ENCODE data around the gene SMG6.

The SMG6 gene

DNA sequence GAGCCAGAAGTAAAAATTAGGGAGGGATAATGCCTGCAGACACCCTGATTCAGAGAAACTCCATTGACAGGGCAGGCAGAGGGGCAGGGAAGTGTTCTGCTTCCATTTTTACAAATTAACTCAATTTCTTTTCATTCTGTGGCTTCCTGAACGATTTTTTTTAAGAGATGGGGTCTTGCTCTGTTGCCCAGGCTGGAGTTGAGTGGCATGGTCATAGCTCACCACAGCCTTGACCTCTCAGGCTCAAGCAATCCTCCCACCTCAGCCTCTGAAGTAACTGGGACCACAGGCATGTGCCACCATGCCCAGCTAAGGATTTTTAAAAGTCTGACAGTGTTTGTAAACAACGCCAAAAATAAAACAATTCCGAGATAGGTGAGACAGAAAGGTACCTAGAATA, 99.8 kb downstream of the SMG6 start:
- ChIA-PET CTCF (interaction anchor here (0.9 kb wide), 2 partner anchors 41 to 206 kb away, joined by 3 to 4 read pairs; no protein-coding TSS in a partner anchor), POLR2A (no interaction called here)
- peaks cover 4 to 8% of the 10 kb centered on the region in 2 experiments; a peak in 2 of 3 replicates for H3K36me3 ChIP-seq (ENCODE audit: control insufficient read depth in 2 of 2, insufficient read depth in 1 of 2, low read length in 2 of 2)
- no peak overlapping the region for H3K4me3 ChIP-seq (ENCODE audit: low read depth, low read length)
- H3K27ac ChIP-seq (ENCODE audit: extremely low read depth, low read depth, low read length), result no peak overlapping the region
- H3K9me3 ChIP-seq (ENCODE audit: control insufficient read depth, insufficient read depth, low read depth, low read length), result no peaks in the 10 kb centered on the region
- TF ChIP-seq ZBTB8A (tag by site-specific recombination; IDR thresholded peaks at IDR 0.05) (no peak), YY1 (tag by site-specific recombination; IDR thresholded peaks at IDR 0.05) (no peak), KLF8 (tag by site-specific recombination; IDR thresholded peaks at IDR 0.05) (no peak), SCRT2 (tag by site-specific recombination; IDR thresholded peaks at IDR 0.05) (no peak), ZNF121 (tag by site-specific recombination; IDR thresholded peaks at IDR 0.05) (peak; percentile 70; the same call in 1 of the 2 replicates)
- peaks cover 4% of the 10 kb centered on the region; the same call in 1 of the 2 replicates for H3K4me1 ChIP-seq (ENCODE audit: control insufficient read depth, insufficient read depth, low read length)

DNA sequence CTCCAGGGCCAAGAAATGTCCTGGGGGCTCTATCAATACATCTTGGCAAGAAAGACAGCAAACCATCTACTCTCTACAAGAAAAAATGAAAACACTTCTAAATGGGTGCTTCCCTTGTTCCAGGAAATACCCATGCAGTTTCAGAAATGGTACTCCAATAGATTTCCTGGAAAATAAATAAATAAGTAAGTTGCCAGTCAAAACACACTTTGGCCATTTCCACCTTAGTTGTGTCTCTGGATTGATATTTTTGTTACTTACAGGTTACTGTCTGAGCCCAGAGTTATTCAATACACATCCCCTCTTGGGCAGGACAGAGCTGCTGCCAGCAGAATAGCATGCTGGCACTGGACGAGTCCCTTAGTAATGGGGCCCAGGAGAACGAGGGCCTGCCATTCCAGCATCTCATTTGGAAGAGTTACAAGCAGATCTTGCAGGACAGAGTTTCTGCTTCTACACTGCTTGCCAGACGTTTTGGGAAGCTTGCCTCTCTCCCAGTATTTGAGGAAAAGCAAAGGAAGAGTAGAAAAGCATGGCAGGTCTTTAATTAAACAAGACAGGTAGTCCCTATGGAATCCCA, 100.5 kb downstream of the SMG6 start:
- TF ChIP-seq ZNF48 (tag by site-specific recombination; IDR thresholded peaks at IDR 0.05) (no peak), ZNF404 (tag by site-specific recombination; IDR thresholded peaks at IDR 0.05) (no peak), TRIM28 (IDR thresholded peaks at IDR 0.05; ENCODE audit: borderline replicate concordance, low read length) (no peak), ZNF175 (tag by site-specific recombination; IDR thresholded peaks at IDR 0.05) (no peak), ZNF211 (tag by site-specific recombination; IDR thresholded peaks at IDR 0.05; ENCODE audit: low read depth) (no peak), ZNF239 (tag by site-specific recombination; IDR thresholded peaks at IDR 0.05) (no peak), ZNF560 (tag by site-specific recombination; IDR thresholded peaks at IDR 0.05; ENCODE audit: borderline replicate concordance) (no peak), ZNF600 (tag by site-specific recombination; IDR thresholded peaks at IDR 0.05) (no peak), SETDB1 (IDR thresholded peaks at IDR 0.05; ENCODE audit: insufficient read length, low read length) (no peak), ZNF549 (tag by site-specific recombination; IDR thresholded peaks at IDR 0.05) (no peak), ZNF335 (tag by site-specific recombination; conservative IDR thresholded peaks at IDR 0.05) (no peak), ZNF132 (tag by site-specific recombination; IDR thresholded peaks at IDR 0.05; ENCODE audit: borderline replicate concordance) (no peak), ZNF133 (tag by site-specific recombination; IDR thresholded peaks at IDR 0.05) (no peak), HOXD13 (CRISPR knock-in tag; IDR thresholded peaks at IDR 0.05; ENCODE audit: borderline replicate concordance) (no peak), ZNF292 (tag by site-specific recombination; IDR thresholded peaks at IDR 0.05; ENCODE audit: borderline replicate concordance, low read depth) (no peak)
- TF ChIP-seq, protein P1, sequence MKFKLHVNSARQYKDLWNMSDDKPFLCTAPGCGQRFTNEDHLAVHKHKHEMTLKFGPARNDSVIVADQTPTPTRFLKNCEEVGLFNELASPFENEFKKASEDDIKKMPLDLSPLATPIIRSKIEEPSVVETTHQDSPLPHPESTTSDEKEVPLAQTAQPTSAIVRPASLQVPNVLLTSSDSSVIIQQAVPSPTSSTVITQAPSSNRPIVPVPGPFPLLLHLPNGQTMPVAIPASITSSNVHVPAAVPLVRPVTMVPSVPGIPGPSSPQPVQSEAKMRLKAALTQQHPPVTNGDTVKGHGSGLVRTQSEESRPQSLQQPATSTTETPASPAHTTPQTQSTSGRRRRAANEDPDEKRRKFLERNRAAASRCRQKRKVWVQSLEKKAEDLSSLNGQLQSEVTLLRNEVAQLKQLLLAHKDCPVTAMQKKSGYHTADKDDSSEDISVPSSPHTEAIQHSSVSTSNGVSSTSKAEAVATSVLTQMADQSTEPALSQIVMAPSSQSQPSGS (tag by site-specific recombination; IDR thresholded peaks at IDR 0.05; ENCODE audit: low read depth), result no peak
- TF ChIP-seq, protein P2, sequence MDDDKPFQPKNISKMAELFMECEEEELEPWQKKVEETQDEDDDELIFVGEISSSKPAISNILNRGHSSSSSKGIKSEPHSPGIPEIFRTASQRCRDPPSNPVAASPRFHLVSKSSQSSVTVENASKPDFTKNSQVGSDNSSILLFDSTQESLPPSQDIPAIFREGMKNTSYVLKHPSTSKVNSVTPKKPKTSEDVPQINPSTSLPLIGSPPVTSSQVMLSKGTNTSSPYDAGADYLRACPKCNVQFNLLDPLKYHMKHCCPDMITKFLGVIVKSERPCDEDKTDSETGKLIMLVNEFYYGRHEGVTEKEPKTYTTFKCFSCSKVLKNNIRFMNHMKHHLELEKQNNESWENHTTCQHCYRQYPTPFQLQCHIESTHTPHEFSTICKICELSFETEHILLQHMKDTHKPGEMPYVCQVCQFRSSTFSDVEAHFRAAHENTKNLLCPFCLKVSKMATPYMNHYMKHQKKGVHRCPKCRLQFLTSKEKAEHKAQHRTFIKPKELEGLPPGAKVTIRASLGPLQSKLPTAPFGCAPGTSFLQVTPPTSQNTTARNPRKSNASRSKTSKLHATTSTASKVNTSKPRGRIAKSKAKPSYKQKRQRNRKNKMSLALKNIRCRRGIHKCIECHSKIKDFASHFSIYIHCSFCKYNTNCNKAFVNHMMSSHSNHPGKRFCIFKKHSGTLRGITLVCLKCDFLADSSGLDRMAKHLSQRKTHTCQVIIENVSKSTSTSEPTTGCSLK (tag by site-specific recombination; IDR thresholded peaks at IDR 0.05), result no peak
- TF ChIP-seq, protein P3, sequence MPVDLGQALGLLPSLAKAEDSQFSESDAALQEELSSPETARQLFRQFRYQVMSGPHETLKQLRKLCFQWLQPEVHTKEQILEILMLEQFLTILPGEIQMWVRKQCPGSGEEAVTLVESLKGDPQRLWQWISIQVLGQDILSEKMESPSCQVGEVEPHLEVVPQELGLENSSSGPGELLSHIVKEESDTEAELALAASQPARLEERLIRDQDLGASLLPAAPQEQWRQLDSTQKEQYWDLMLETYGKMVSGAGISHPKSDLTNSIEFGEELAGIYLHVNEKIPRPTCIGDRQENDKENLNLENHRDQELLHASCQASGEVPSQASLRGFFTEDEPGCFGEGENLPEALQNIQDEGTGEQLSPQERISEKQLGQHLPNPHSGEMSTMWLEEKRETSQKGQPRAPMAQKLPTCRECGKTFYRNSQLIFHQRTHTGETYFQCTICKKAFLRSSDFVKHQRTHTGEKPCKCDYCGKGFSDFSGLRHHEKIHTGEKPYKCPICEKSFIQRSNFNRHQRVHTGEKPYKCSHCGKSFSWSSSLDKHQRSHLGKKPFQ (tag by site-specific recombination; IDR thresholded peaks at IDR 0.05), result no peak
- TF ChIP-seq, protein P4, sequence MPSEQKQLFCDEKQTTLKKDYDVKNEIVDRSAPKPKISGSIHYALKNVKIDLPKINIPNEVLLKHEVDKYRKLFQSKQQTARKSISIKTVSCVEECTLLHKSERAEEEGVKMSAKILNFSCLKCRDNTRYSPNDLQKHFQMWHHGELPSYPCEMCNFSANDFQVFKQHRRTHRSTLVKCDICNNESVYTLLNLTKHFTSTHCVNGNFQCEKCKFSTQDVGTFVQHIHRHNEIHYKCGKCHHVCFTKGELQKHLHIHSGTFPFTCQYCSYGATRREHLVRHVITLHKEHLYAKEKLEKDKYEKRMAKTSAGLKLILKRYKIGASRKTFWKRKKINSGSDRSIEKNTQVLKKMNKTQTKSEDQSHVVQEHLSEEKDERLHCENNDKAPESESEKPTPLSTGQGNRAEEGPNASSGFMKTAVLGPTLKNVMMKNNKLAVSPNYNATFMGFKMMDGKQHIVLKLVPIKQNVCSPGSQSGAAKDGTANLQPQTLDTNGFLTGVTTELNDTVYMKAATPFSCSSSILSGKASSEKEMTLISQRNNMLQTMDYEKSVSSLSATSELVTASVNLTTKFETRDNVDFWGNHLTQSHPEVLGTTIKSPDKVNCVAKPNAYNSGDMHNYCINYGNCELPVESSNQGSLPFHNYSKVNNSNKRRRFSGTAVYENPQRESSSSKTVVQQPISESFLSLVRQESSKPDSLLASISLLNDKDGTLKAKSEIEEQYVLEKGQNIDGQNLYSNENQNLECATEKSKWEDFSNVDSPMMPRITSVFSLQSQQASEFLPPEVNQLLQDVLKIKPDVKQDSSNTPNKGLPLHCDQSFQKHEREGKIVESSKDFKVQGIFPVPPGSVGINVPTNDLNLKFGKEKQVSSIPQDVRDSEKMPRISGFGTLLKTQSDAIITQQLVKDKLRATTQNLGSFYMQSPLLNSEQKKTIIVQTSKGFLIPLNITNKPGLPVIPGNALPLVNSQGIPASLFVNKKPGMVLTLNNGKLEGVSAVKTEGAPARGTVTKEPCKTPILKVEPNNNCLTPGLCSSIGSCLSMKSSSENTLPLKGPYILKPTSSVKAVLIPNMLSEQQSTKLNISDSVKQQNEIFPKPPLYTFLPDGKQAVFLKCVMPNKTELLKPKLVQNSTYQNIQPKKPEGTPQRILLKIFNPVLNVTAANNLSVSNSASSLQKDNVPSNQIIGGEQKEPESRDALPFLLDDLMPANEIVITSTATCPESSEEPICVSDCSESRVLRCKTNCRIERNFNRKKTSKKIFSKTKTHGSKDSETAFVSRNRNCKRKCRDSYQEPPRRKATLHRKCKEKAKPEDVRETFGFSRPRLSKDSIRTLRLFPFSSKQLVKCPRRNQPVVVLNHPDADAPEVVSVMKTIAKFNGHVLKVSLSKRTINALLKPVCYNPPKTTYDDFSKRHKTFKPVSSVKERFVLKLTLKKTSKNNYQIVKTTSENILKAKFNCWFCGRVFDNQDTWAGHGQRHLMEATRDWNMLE (tag by site-specific recombination; conservative IDR thresholded peaks at IDR 0.05; ENCODE audit: low read depth), result no peak
- no peaks in the 10 kb centered on the region for H3K9me3 ChIP-seq (ENCODE audit: control insufficient read depth, insufficient read depth, low read depth, low read length)
- H3K27ac ChIP-seq (ENCODE audit: extremely low read depth, low read depth, low read length), result no peak overlapping the region
- H3K4me1 ChIP-seq (ENCODE audit: control insufficient read depth, insufficient read depth, low read length), result peaks cover 4% of the 10 kb centered on the region; the same call in 1 of the 2 replicates
- peaks cover 4 to 8% of the 10 kb centered on the region in 2 experiments; a peak in 2 of 3 replicates for H3K36me3 ChIP-seq (ENCODE audit: control insufficient read depth in 2 of 2, insufficient read depth in 1 of 2, low read length in 2 of 2)
- POLR2A ChIA-PET, result interaction anchor here (0.8 kb wide), 1 partner anchor 1923 kb away, joined by 3 read pairs; no protein-coding TSS in a partner anchor
- H3K4me3 ChIP-seq (ENCODE audit: low read depth, low read length), result no peak overlapping the region
- CTCF ChIA-PET, result interaction anchor here (0.9 kb wide), 2 partner anchors 10 to 207 kb away, joined by 3 read pairs; no protein-coding TSS in a partner anchor
